ENCODE measurements around the gene PDXP.

GRCh38 chr22:37680191-37680851 lies 21.8 kb downstream of the PDXP start:
- TF ChIP-seq ZBTB7A (IDR thresholded peaks at IDR 0.05; ENCODE audit: low read depth) (no peak), TEAD4 (IDR thresholded peaks at IDR 0.05) (no peak)
